Right cardiac atrium (tissue), 5 donors: ENCODE data around the gene THAP11. TPM values are rescaled to one million over a fixed set of nuclear protein-coding genes. Genes with fewer than 3 reads are reported as not detected.
"Not testable (repeated sequence)": the region's sequence is repeated elsewhere in the genome, so short reads cannot be mapped to it uniquely, and the experiment has no call there.

ENCODE experiments used
- ATAC-seq, 2 donors: fragments of 200-7000 bp; cut with Tn5 transposase; one replicate each; pipeline versions ENCODE4 v1.8.0 to v1.9.1; 2020; ENCODE audit warnings: moderate library complexity in 2 of 2, mild to moderate bottlenecking in 1 of 2
- DNase-seq, 3 donors: peaks; one replicate each; pipeline ENCODE4 v3.0.0-alpha.2; 2020
- H3K27ac ChIP-seq: one replicate; pipeline ENCODE4 v1.5.1; 2013; ENCODE audit warnings: mild to moderate bottlenecking, low read length, control low read depth, moderate library complexity
- H3K27me3 ChIP-seq: one replicate; pipeline ENCODE4 v1.6.1; 2013; ENCODE audit not compliant: control insufficient read depth, insufficient read depth
- H3K4me1 ChIP-seq: one replicate; pipeline ENCODE4 v1.6.1; 2013; ENCODE audit warnings: low read length; ENCODE audit not compliant: control insufficient read depth, insufficient read depth
- H3K4me3 ChIP-seq: one replicate; pipeline ENCODE4 v1.5.1; 2013; ENCODE audit warnings: low read length, control low read depth
- H3K9me3 ChIP-seq: one replicate; pipeline ENCODE4 v1.6.1; 2013; ENCODE audit warnings: low read length; ENCODE audit not compliant: control insufficient read depth
- WGBS: extraction: QIAGEN DNeasy Blood & Tissue Kit; methylation state at CpG from one replicate; pipeline ENCODE4 v1.1.7; 2013; 5-methylcytosine and 5-hydroxymethylcytosine counted together
- intact Hi-C, 4 donors: fragments of 100-400 bp; cut with DNase I; formaldehyde crosslinking; loops; one replicate each; pipeline versions ENCODE4 v1.11.0 to v1.14.0; 2022 to 2023
- polyA plus RNA-seq: library from polyadenylated mRNA; stranded (reverse); fragments of 200-250 nt; gene quantifications from one replicate; pipeline ENCODE4 v1.2.3, GENCODE V29; 2013
- total RNA-seq, 4 donors: library from RNA; stranded (reverse); fragmentation: NEBNext Ultra II Directional; extraction: Animal tissue kit (Norgen Biotek cat#: 25700); gene quantifications; one replicate each; pipeline ENCODE4 v1.2.1, GENCODE V29; 2021
- donor health status: healthy with polysubstance abuse.
- donor health status: DM: no; HTN: yes; CAD: no.
- donor health status: DM: no; HTN: no; CAD: no.
- donor health status: DM: no; HTN: yes; CAD: no; lungs with severe emphysema.
- donor health status: DM: yes; HTN: yes; CAD: no.

The THAP11 gene
- total and polyA plus RNA-seq, 5 donors, result 20.8 to 34.0 (median 31.9) TPM

GRCh38 chr16:67848118-67848517 lies 6.0 kb downstream of the THAP11 start:
- ATAC-seq, result no peak
- Histone ChIP-seq H3K27ac (peak overlapping the region; percentile 9), H3K4me1 (peaks cover 12% of the 10 kb centered on the region), H3K4me3 (peak overlapping the region; percentile 89), H3K27me3 (no peaks in the 10 kb centered on the region), H3K9me3 (no peaks in the 10 kb centered on the region)
- intact Hi-C loops, result no loop called here
- DNase-seq, result no peak
- WGBS, result 90% methylated on average over 11 of the region's 11 CpGs

- DNase-seq, result no peak
- WGBS, result over 99% methylated on average over 3 of the region's 3 CpGs
- H3K4me1 ChIP-seq, result peaks cover 19% of the 10 kb centered on the region
These were observed 11.6 kb downstream of the THAP11 start for GRCh38 chr16:67853670-67854069.

DNA sequence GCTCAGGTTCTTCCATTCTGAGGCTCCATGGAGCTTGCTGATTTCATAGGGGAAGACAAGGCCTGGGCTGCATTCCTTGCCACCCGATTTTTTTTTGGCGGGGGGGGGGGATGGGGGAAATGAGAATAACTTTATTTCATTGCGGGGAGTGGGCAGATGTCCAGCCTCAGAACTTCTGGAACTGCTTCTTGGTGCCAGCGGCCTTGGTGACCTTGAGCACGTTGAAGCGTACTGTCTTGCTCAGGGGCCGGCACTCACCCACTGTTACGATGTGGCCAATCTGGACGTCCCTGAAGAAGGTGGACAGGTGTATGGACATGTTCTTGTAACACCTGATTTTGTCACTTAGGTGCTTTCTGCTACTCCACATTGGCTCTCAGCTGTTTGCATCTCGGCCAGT lies 13.7 kb downstream of the THAP11 start:
- Histone ChIP-seq H3K4me3 (no peak overlapping the region), H3K4me1 (peaks cover 23% of the 10 kb centered on the region), H3K27me3 (no peaks in the 10 kb centered on the region), H3K9me3 (no peaks in the 10 kb centered on the region), H3K27ac (peak overlapping the region; percentile 12)
- WGBS, result 69% methylated on average over 10 of the region's 10 CpGs
- no peak for DNase-seq
- no peak for ATAC-seq
- intact Hi-C loops, result no loop called here

More at GRCh38 chr16:67853670-67854069, 11.6 kb downstream of the THAP11 start:
- no peak overlapping the region for H3K4me3 ChIP-seq
- no peaks in the 10 kb centered on the region for H3K27me3 ChIP-seq
- no peaks in the 10 kb centered on the region for H3K9me3 ChIP-seq
- intact Hi-C loops, result no loop called here
- no peak overlapping the region for H3K27ac ChIP-seq
- ATAC-seq, result no peak

DNA sequence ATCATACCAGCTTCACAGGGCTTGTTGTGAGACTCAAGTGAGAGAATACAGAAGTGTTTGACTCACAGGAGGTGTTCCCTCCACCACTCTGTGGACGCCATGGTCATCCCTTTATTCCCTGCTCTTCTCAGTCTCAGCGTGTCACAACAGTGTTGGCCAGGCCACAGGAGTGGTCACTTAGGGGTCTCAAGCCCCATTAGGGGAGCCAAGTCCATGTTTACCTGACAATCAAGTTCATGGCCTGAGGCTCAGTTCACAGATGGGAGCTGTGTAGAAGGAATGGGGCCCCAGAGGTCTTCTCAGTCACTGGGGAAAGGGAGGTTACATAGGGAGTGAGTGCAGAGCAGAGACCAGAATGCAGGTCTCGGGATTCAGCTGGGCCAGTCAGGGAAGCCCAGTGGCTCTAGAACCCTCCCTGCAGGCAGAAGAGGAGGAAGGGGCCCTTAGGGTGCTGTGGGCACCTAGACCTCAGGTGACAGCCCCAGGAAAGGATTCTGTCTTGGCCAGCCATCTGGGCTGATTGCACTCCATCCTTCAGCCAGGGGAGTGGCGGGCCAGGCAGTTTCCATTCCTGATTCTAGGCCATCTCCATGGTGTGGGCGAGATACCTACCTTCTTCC lies 14.9 kb downstream of the THAP11 start:
- 90% methylated on average over 5 of the region's 5 CpGs for WGBS
- Histone ChIP-seq H3K4me1 (peaks cover 34% of the 10 kb centered on the region), H3K27me3 (no peaks in the 10 kb centered on the region), H3K4me3 (no peak overlapping the region), H3K9me3 (no peaks in the 10 kb centered on the region), H3K27ac (peak overlapping the region; percentile 85)
- ATAC-seq (no peak), DNase-seq (no peak)
- intact Hi-C loops, result no loop called here

GRCh38 chr16:67857547-67858233 lies 15.6 kb downstream of the THAP11 start:
- WGBS, result 20% methylated on average over 3 of the region's 3 CpGs
- intact Hi-C loops, result no loop called here
- no peaks in the 10 kb centered on the region for H3K9me3 ChIP-seq

GRCh38 chr16:67858500-67858899 lies 16.4 kb downstream of the THAP11 start:
- WGBS, result 52% methylated on average over 4 of the region's 4 CpGs
- DNase-seq, result no peak
- H3K9me3 ChIP-seq, result no peaks in the 10 kb centered on the region
- intact Hi-C loops, result no loop called here
- H3K4me1 ChIP-seq, result peaks cover 47% of the 10 kb centered on the region
- peak overlapping the region; percentile 85 for H3K27ac ChIP-seq
- no peak overlapping the region for H3K4me3 ChIP-seq
- ATAC-seq, result peak; percentile 4 to 7
- no peaks in the 10 kb centered on the region for H3K27me3 ChIP-seq

More at GRCh38 chr16:67857547-67858233, 15.6 kb downstream of the THAP11 start:
- H3K27me3 ChIP-seq, result no peaks in the 10 kb centered on the region
- peak overlapping the region; percentile 85 for H3K27ac ChIP-seq
- peaks cover 40% of the 10 kb centered on the region for H3K4me1 ChIP-seq
- DNase-seq, result peak; percentile 75 to 86 (median 81)
- H3K4me3 ChIP-seq, result no peak overlapping the region
- peak; percentile 93 to 95 for ATAC-seq

DNA sequence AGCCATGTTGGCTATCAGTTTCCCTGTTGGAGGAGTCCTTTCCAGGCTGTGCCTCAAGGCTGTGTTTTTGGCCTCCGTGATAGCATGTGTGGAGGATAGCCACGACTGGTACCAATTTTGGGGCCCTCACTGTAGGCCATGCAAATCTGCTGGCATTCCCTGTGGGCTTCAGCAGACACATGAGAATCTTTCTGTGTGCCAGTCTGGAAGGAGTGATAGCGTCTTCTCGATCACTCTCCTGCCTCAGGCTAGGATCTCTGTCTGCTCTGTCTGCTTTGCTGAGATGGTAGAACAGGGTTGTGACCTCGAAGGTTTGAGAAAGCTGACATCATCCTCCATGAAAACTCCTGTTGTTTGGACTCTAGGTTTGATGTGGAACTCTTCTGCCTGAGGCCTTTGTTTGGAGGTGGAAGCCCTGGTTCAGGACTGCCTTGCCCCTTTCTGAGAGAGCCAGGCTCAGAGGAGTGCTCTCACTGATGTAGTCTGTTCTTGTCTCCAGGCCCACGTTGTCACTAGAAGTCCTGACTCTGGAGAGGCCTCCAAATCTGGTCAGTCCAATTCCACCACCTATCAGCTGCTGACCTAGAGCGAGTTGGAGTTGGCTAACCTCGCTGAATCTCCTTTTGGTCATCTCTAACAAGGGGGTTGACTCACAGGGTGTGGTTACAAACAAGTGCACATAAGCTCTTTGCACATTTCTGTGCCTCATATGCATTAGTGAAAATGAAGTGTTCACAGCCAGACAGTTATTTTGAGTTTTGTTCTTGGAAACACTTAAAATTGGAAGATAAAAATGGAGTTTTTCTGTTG lies 18.7 kb downstream of the THAP11 start:
- DNase-seq, result no peak
- WGBS, result 76% methylated on average over 8 of the region's 8 CpGs

DNA sequence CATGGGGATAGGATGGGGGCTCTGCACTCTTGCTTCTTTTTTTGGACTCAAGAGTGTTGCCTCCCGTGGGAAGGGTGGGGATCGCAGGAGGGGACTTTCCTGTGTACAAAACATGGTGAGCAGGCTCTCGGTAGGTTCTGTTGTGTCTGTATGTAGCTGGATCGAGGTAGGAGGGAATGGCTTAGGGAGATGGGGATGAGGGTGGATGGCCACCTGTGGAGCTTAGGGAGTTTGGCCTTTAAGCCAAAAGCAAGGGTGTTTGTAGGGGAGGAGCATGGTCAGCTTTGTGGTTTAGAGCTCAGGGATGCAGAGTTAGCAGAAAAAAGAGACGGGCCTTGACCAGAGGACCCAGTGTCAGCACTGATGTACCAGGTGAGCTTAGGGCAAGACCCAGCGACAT lies 19.8 kb downstream of the THAP11 start:
- ATAC-seq, result no peak
- Histone ChIP-seq H3K27ac (peak overlapping the region; percentile 100), H3K9me3 (no peaks in the 10 kb centered on the region), H3K4me1 (peaks cover 46% of the 10 kb centered on the region), H3K4me3 (no peak overlapping the region), H3K27me3 (no peaks in the 10 kb centered on the region)
- WGBS, result 69% methylated on average over 6 of the region's 6 CpGs
- no peak for DNase-seq
- intact Hi-C loops, result no loop called here

More for the DNA sequence above, 18.7 kb downstream of the THAP11 start:
- Histone ChIP-seq H3K27ac (peak overlapping the region; percentile 100), H3K27me3 (no peaks in the 10 kb centered on the region), H3K4me1 (peaks cover 48% of the 10 kb centered on the region), H3K9me3 (no peaks in the 10 kb centered on the region), H3K4me3 (no peak overlapping the region)
- ATAC-seq, result no peak
- intact Hi-C loops, result no loop called here

- Histone ChIP-seq H3K27ac (peak overlapping the region; percentile 100), H3K9me3 (no peaks in the 10 kb centered on the region), H3K4me3 (no peak overlapping the region), H3K27me3 (no peaks in the 10 kb centered on the region), H3K4me1 (peaks cover 39% of the 10 kb centered on the region)
- intact Hi-C loops, result no loop called here
- peak; percentile 87 to 90 (median 90) for DNase-seq
- WGBS, result 44% methylated on average over 11 of the region's 11 CpGs
- ATAC-seq, result peak; percentile 93 to 94
These were observed 20.8 kb downstream of the THAP11 start for GRCh38 chr16:67862623-67863583.

DNA sequence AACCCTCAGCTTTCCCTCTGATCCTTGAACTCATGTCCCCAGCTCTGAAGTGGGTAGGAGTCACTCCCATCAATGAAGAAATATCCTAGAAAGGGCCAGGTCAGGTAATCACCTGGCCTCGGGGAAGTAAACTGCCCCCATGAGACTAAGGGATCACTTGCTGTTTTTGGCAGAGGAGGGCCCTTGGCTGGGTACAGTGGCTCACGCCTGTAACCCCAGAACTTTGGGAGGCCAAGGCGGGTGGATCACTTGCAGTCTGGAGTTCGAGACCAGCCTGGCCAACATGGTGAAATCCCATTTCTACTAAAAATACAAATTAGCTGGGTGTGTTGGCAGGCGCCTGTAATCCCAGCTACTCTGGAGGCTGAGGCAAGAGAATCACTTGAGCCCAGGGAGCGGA lies 21.9 kb downstream of the THAP11 start:
- H3K9me3 ChIP-seq, H3K27me3 ChIP-seq, DNase-seq, intact Hi-C loops, ATAC-seq, H3K4me3 ChIP-seq: not testable (repeated sequence)
- 94% methylated on average over 6 of the region's 6 CpGs for WGBS
- peak overlapping the region; percentile 87 for H3K27ac ChIP-seq
- peaks cover 34% of the 10 kb centered on the region for H3K4me1 ChIP-seq
